Kidney epithelial cell (primary cell): ENCODE measurements around the gene CENPW. TPM values are rescaled to one million over a fixed set of nuclear protein-coding genes. Genes with fewer than 3 reads are reported as not detected.

Experiments used
- DNase-seq: peaks from one replicate; pipeline ENCODE4 v3.0.0-alpha.2; 2010; ENCODE audit warnings: low read depth
- H3K27me3 ChIP-seq: 2 replicates; pipeline ENCODE4 v1.6.0; 2011; ENCODE audit warnings: low read length; ENCODE audit not compliant: control insufficient read depth, insufficient read depth
- H3K36me3 ChIP-seq: 2 replicates; pipeline ENCODE4 v1.5.1; 2011; ENCODE audit warnings: low read length; ENCODE audit not compliant: control insufficient read depth, insufficient read depth
- H3K4me3 ChIP-seq: 2 replicates; pipeline ENCODE4 v1.5.1; 2011; ENCODE audit warnings: low read depth, mild to moderate bottlenecking, control low read depth, low read length
- CTCF ChIP-seq: IDR thresholded peaks from 2 replicates; pipeline ENCODE4 v1.5.1; 2011; ENCODE audit warnings: mild to moderate bottlenecking, moderate library complexity, low read length, control low read depth, inconsistent platforms; ENCODE audit not compliant: insufficient read depth, poor library complexity, severe bottlenecking
- total RNA-seq: library from RNA; depleted of rRNA; stranded (reverse); fragments of >200 nt; gene quantifications from 2 replicates; pipeline ENCODE4 v1.2.3, GENCODE V29; 2015

Gene CENPW
- total RNA-seq, 1 donor from 2014 or later, result 5.7 TPM

- H3K4me3 ChIP-seq, result no peak overlapping the region
- DNase-seq, result no peak
- no peak for TF ChIP-seq CTCF
- no peaks in the 10 kb centered on the region for H3K36me3 ChIP-seq
- no peaks in the 10 kb centered on the region for H3K27me3 ChIP-seq
Measured at GRCh38 chr6:126308362-126308761, 31.6 kb upstream of the CENPW start.

DNA sequence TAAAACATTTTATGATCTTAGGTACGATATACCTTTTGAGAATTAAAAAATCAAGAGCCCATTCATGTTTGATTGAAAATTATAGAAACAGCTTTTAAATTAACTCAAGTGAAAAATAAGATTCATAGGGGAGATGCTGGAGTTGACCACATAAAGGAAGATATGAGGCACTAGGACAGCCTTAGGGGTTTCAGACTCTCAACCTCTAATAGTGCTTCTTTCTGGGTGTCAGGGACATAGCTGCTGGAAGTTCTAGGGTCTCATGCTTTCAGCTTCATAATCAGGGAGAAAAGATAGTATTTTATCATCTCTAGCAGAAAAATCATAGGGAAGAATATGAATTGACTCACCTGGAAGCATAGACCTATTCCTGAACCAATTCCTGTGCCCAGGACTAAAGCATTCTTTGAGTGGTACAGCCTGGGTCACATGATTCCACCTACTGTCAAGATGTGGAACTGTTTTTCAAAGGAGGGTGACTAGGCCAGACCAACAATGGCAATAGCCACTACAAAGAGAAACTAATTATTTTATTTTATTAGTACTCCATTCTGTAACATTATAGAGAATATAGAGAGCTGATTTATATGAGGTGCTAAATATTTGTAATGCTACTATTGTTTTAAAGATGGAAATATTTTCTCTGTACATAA is 27.8 kb upstream of the CENPW start:
- peak; percentile 18 for TF ChIP-seq CTCF
- Histone ChIP-seq H3K4me3 (no peak overlapping the region), H3K36me3 (no peaks in the 10 kb centered on the region), H3K27me3 (no peaks in the 10 kb centered on the region)
- DNase-seq, result no peak

DNA sequence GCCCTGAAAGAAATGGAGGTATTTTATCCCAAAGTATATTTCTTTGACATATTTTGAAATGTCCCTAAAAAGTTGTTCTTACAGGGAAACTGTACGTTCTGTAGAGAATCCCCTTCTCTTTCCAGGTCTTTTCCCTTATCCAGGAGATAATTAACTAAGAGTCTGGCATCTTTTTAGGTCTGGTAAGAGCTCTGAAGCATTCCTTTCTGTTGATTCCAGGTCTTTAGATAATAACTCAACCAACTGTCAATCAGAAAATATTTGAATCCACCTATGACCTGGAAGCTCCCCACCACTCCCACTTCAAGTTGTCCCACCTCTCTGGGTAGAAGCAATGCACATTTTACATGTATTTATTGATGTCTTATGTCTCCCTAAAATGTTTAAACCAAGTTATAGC is 26.0 kb upstream of the CENPW start:
- no peak for DNase-seq
- no peaks in the 10 kb centered on the region for H3K36me3 ChIP-seq
- TF ChIP-seq CTCF, result no peak
- no peaks in the 10 kb centered on the region for H3K27me3 ChIP-seq
- no peak overlapping the region for H3K4me3 ChIP-seq

DNA sequence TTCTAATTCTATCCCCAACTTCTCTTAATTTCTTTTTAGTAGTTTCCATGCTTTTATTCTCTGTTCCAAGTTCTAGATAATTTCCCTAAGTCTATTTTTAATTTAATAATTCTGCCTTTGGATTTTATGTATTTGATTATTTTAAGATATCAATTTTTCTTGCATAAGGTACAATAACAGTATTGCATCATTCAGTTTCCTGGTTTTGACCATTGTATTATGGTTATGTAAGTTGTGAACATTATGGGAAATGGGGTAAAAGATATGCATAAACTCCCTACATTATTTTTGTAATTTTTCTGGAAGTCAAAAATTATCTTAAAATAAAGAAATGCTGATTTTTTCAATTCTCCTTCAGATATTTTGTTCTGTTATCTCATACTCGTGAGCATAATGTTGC is 21.1 kb upstream of the CENPW start:
- no peak overlapping the region for H3K4me3 ChIP-seq
- H3K36me3 ChIP-seq, result no peaks in the 10 kb centered on the region
- no peak for DNase-seq
- no peaks in the 10 kb centered on the region for H3K27me3 ChIP-seq
- TF ChIP-seq CTCF, result no peak

GRCh38 chr6:126333729-126334128 is 6.2 kb upstream of the CENPW start:
- DNase-seq, result no peak
- Histone ChIP-seq H3K27me3 (no peaks in the 10 kb centered on the region), H3K36me3 (no peaks in the 10 kb centered on the region), H3K4me3 (no peak overlapping the region)
- no peak for TF ChIP-seq CTCF

- Histone ChIP-seq H3K4me3 (no peak overlapping the region), H3K36me3 (no peaks in the 10 kb centered on the region), H3K27me3 (no peaks in the 10 kb centered on the region)
- DNase-seq, result no peak
- TF ChIP-seq CTCF, result peak; percentile 16
Measured at GRCh38 chr6:126335210-126335609, 4.7 kb upstream of the CENPW start.
